Smooth muscle cell (in vitro differentiated cells): Measurements from ENCODE around the gene HTR3A. TPM values are rescaled to one million over a fixed set of nuclear protein-coding genes. Genes with fewer than 3 reads are reported as not detected.

Source experiments
- DNase-seq: peaks from one replicate; lab custom pipeline; 2025; ENCODE audit not compliant: unreplicated experiment; lab: John Stamatoyannopoulos, UW
- H2AFZ ChIP-seq: fragments of 200-600 bp; sonication (generic); 2 replicates; pipeline ENCODE4 v1.6.0; 2016; ENCODE audit warnings: antibody characterized with exemption, low read depth, mild to moderate bottlenecking
- H3F3A ChIP-seq: fragments of 200-600 bp; sonication (generic); 2 replicates; pipeline ENCODE4 v1.6.0; 2017; ENCODE audit warnings: antibody characterized with exemption, low read depth
- H3K27ac ChIP-seq: fragments of 200-600 bp; sonication (generic); 2 replicates; pipeline ENCODE4 v1.5.1; 2016; ENCODE audit warnings: low read depth, mild to moderate bottlenecking
- H3K27me3 ChIP-seq: fragments of 200-600 bp; sonication (generic); 2 replicates; pipeline ENCODE4 v1.6.1; 2016; ENCODE audit warnings: low read depth, mild to moderate bottlenecking
- H3K36me3 ChIP-seq: fragments of 200-600 bp; sonication (generic); 2 replicates; pipeline ENCODE4 v1.5.1; 2016; ENCODE audit warnings: low read depth
- H3K4me1 ChIP-seq: fragments of 200-600 bp; sonication (generic); 2 replicates; pipeline ENCODE4 v1.5.1; 2016; ENCODE audit warnings: low read depth
- H3K4me2 ChIP-seq: fragments of 200-600 bp; sonication (generic); 2 replicates; pipeline ENCODE4 v1.6.0; 2016; ENCODE audit warnings: mild to moderate bottlenecking
- H3K4me3 ChIP-seq: fragments of 200-600 bp; sonication (generic); 2 replicates; pipeline ENCODE4 v1.5.1; 2016; ENCODE audit warnings: mild to moderate bottlenecking
- H3K79me2 ChIP-seq: fragments of 200-600 bp; sonication (generic); 2 replicates; pipeline ENCODE4 v1.6.0; 2016; ENCODE audit warnings: low read depth, mild to moderate bottlenecking
- H3K9ac ChIP-seq: fragments of 200-600 bp; sonication (generic); 2 replicates; pipeline ENCODE4 v1.6.0; 2016; ENCODE audit warnings: low read depth
- H3K9me3 ChIP-seq: fragments of 200-600 bp; sonication (generic); replicated peaks from 2 replicates; pipeline ENCODE4 v1.5.1; 2016; ENCODE audit warnings: low read depth
- H4K20me1 ChIP-seq: fragments of 200-600 bp; sonication (generic); 2 replicates; pipeline ENCODE4 v1.6.0; 2016; ENCODE audit warnings: low read depth
- CTCF ChIP-seq: fragments of 200-600 bp; sonication (generic); IDR thresholded peaks from 2 replicates; pipeline ENCODE4 v1.5.1; 2017; ENCODE audit warnings: borderline replicate concordance, mild to moderate bottlenecking, antibody characterized with exemption; ENCODE audit not compliant: insufficient read depth, poor library complexity, severe bottlenecking
- WGBS: methylation state at CpG from one replicate; pipeline ENCODE4 v1.1.7; 2016; ENCODE audit warnings: low lambda C conversion rate; 5-methylcytosine and 5-hydroxymethylcytosine counted together
- polyA plus RNA-seq: library from polyadenylated mRNA; unstranded; fragments of >200 nt; fragmentation: Nextera tagmentation; extraction: Ambion mirVana; gene quantifications from 2 replicates; pipeline ENCODE4 v1.2.1, GENCODE V29; 2016
- total RNA-seq: library from RNA; depleted of rRNA; stranded (reverse); fragments of >200 nt; gene quantifications from 2 replicates; pipeline ENCODE4 v1.2.3, GENCODE V29; 2014

Gene HTR3A
- total and polyA plus RNA-seq, 2 experiments from 2014 or later = not detected

DNA sequence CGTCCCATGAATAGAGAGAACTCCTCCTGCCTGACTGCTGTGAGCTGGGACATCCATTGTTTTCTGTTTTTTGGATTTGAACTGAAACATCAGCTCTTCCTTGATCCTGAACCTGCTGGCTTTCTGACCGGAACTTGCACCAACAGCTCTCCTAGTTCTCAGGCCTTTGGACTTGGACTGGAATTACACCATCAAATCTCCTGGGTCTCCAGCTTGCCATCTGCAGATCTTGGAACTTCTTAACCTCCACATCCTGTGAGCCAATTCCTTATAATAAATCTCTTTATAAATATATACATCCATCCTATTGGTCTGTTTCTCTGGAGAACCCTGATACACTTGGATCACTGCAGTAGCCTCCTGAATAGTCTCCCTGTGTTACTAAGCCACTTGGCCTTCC, 42.1 kb downstream of the HTR3A start:
- WGBS = 94% methylated on average over 2 of the region's 2 CpGs
- TF ChIP-seq CTCF = no peak
- H3F3A ChIP-seq = no peaks in the 10 kb centered on the region

DNA sequence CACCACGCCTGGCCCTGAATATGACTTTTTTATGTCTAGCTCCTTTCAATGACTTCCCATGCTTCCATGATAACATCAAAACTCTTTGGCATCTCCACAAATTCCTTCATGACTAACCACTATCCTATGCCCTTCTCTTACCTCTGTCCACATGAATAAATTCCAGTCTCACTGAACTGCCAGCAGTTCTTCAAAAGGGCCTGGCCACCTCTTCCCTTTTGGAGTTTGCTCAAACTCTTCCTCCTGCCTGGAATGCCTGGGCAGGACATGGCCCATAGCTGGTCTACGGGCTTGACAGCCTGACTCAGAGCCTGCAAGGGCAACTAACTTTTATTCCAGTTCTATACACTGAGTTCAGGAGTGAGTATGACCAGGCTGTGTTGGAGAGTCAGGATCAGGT, 42.8 kb downstream of the HTR3A start:
- no peaks in the 10 kb centered on the region for H4K20me1 ChIP-seq
- H3K4me3 ChIP-seq = no peak overlapping the region
- H2AFZ ChIP-seq = no peak overlapping the region
- H3K36me3 ChIP-seq = no peaks in the 10 kb centered on the region
- TF ChIP-seq CTCF = no peak
- H3K9ac ChIP-seq = no peak overlapping the region
- DNase-seq = no peak
- H3K27me3 ChIP-seq = peaks cover 8% of the 10 kb centered on the region
- H3K9me3 ChIP-seq = no peaks in the 10 kb centered on the region
- no peaks in the 10 kb centered on the region for H3F3A ChIP-seq
- WGBS = 63% methylated on average over 2 of the region's 2 CpGs
- no peak overlapping the region for H3K4me2 ChIP-seq
- no peaks in the 10 kb centered on the region for H3K4me1 ChIP-seq
- H3K79me2 ChIP-seq = no peaks in the 10 kb centered on the region
- no peak overlapping the region for H3K27ac ChIP-seq

More for the DNA sequence above, 42.1 kb downstream of the HTR3A start:
- Histone ChIP-seq H3K9me3 (no peaks in the 10 kb centered on the region), H3K9ac (no peak overlapping the region), H3K4me1 (no peaks in the 10 kb centered on the region), H3K36me3 (no peaks in the 10 kb centered on the region), H2AFZ (no peak overlapping the region), H3K79me2 (no peaks in the 10 kb centered on the region), H4K20me1 (no peaks in the 10 kb centered on the region), H3K4me2 (no peak overlapping the region), H3K4me3 (no peak overlapping the region), H3K27ac (no peak overlapping the region), H3K27me3 (peaks cover 15% of the 10 kb centered on the region)
- DNase-seq = no peak

DNA sequence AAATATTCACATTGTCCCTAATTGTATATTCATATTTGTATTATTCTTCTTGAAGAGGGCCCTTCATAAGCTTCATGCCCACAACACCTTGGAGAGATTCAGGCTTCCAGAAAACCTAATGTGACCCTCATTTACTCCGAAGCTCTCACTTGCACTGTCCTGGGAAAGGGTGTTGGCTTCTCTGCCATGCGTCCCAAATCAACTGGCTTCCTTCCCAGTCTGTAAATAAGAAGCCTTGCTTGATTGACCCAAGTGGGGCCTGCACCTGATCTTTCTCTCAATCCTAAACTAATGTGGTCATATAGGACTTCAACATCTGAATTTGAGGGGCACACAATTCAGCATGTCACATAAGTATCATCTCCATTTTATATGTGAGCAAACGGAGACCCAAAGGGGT, 44.1 kb downstream of the HTR3A start:
- Histone ChIP-seq H3K27ac (no peak overlapping the region), H3K27me3 (peaks cover 9% of the 10 kb centered on the region), H3K4me1 (no peaks in the 10 kb centered on the region), H3K36me3 (no peaks in the 10 kb centered on the region), H3K79me2 (no peaks in the 10 kb centered on the region), H4K20me1 (no peaks in the 10 kb centered on the region), H2AFZ (no peak overlapping the region), H3K9me3 (no peaks in the 10 kb centered on the region), H3K9ac (no peak overlapping the region), H3F3A (no peaks in the 10 kb centered on the region), H3K4me2 (no peak overlapping the region), H3K4me3 (no peak overlapping the region)
- 95% methylated on average over 3 of the region's 3 CpGs for WGBS
- TF ChIP-seq CTCF = no peak
- DNase-seq = no peak

- H3K4me2 ChIP-seq = no peak overlapping the region
- no peaks in the 10 kb centered on the region for H3K79me2 ChIP-seq
- H3F3A ChIP-seq = no peaks in the 10 kb centered on the region
- no peak overlapping the region for H3K9ac ChIP-seq
- H4K20me1 ChIP-seq = no peaks in the 10 kb centered on the region
- H3K27ac ChIP-seq = no peak overlapping the region
- H3K4me1 ChIP-seq = no peaks in the 10 kb centered on the region
- H3K36me3 ChIP-seq = no peaks in the 10 kb centered on the region
- peaks cover 9% of the 10 kb centered on the region for H3K27me3 ChIP-seq
- H2AFZ ChIP-seq = no peak overlapping the region
- no peaks in the 10 kb centered on the region for H3K9me3 ChIP-seq
- TF ChIP-seq CTCF = no peak
- DNase-seq = no peak
- H3K4me3 ChIP-seq = no peak overlapping the region
- 87% methylated on average over 5 of the region's 5 CpGs for WGBS
Observed at GRCh38 chr11:114019574-114019973, 44.7 kb downstream of the HTR3A start.
